HG03378 (cell line): ENCODE measurements around the gene SMC1B.
"Not testable (repeated sequence)": the region's sequence is repeated elsewhere in the genome, so short reads cannot be mapped to it uniquely, and the experiment has no call there.

ENCODE experiments used
- ATAC-seq: cut with Tn5 transposase; IDR thresholded peaks from one replicate; pipeline ENCODE4 v1.9.1; 2021; ENCODE audit warnings: mild to moderate bottlenecking, moderate library complexity; ENCODE audit not compliant: unreplicated experiment

Gene SMC1B, protein sequence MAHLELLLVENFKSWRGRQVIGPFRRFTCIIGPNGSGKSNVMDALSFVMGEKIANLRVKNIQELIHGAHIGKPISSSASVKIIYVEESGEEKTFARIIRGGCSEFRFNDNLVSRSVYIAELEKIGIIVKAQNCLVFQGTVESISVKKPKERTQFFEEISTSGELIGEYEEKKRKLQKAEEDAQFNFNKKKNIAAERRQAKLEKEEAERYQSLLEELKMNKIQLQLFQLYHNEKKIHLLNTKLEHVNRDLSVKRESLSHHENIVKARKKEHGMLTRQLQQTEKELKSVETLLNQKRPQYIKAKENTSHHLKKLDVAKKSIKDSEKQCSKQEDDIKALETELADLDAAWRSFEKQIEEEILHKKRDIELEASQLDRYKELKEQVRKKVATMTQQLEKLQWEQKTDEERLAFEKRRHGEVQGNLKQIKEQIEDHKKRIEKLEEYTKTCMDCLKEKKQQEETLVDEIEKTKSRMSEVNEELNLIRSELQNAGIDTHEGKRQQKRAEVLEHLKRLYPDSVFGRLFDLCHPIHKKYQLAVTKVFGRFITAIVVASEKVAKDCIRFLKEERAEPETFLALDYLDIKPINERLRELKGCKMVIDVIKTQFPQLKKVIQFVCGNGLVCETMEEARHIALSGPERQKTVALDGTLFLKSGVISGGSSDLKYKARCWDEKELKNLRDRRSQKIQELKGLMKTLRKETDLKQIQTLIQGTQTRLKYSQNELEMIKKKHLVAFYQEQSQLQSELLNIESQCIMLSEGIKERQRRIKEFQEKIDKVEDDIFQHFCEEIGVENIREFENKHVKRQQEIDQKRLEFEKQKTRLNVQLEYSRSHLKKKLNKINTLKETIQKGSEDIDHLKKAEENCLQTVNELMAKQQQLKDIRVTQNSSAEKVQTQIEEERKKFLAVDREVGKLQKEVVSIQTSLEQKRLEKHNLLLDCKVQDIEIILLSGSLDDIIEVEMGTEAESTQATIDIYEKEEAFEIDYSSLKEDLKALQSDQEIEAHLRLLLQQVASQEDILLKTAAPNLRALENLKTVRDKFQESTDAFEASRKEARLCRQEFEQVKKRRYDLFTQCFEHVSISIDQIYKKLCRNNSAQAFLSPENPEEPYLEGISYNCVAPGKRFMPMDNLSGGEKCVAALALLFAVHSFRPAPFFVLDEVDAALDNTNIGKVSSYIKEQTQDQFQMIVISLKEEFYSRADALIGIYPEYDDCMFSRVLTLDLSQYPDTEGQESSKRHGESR

DNA sequence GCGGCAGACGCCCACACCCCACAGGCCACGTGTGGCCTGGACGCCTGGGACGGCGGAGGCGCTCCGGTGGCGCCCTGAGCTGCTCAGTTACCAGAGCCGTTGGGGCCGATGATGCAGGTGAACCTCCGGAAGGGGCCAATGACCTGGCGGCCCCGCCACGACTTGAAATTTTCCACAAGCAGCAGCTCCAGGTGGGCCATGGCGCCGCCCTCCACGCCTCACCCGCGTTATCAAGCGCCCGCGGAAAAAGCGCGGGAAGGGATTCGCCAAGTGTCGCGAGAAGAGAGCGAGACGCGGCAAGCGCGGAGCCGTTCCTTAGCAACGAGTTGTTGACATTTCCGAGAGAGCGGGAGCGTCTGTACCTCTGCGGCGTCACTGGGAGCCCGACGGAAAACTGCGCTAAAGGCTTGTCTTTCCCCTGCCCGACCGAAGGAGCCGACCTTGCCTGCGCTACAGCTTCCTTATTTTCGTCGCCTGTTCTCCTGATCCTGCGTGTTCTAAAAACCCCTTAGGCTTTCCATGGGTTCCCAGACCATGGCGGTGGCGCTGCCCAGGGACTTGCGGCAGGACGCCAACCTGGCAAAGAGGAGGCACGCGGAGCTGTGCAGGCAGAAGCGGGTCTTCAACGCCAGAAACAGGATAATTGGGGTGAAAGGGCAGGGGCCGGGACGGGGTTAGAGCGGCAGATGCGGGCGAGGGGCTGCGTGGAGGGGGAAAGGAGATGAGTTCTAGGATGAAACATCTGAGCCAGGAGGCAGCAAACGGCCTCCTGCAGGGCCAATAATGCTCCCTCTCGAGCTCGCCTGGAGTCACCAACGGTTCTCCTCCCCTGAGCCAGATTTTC is at the start of gene SMC1B, which contains the start of gene RIBC2:
Gene SMC1B (minus strand): TSS at position 232 of the 844 bp plus-strand sequence. CDS start 32 bp downstream, at position 200.
Gene RIBC2 (plus strand): TSS at position 326 of the 844 bp plus-strand sequence. CDS start 194 bp downstream, at position 520.
- ATAC-seq: no peak

GRCh38 chr22:45462034-45462655 is 48.7 kb upstream of the SMC1B start:
- ATAC-seq: no peak

DNA sequence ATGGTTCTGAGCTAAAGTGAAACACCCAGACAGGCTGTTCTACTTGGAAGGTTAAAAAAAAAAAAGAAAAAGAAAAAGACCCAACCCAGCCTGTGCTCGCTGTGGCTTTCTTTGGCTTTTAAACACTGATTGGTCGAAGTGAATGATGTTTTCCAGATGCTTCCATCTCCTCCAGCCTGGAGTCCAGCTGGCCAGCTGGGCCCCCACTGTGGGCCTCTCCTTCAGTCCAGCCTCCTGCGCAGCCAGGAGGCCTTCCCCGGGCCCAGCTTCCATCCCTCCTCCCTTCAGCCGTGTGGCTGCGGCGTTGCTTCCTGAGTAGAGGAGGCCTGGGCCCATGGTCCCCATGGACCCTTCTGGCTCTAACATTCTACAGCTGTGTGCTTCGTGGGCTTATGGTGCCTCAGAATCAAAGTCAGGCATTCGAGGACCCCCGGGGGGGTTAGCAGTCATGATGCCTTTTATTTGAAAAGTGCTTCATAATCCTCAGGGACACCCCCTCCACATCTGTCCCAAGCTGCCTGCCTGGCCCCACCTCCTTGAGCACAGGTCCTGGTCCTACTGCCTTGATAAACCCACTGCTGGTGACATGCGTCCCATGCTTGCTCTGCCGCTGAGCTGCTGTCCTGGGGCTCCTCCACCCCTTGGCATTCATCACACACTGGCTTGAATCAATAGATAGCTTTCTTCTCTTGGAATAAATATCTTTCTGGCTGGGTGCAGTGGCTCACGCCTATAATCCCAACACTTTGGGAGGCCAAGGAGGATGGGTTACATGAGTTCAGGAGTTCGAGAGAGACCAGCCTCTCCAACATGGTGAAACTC is 47.1 kb upstream of the SMC1B start:
- ATAC-seq: no peak

GRCh38 chr22:45459235-45459634 is 45.8 kb upstream of the SMC1B start:
- no peak for ATAC-seq

GRCh38 chr22:45458532-45458931 is 45.1 kb upstream of the SMC1B start:
- no peak for ATAC-seq

DNA sequence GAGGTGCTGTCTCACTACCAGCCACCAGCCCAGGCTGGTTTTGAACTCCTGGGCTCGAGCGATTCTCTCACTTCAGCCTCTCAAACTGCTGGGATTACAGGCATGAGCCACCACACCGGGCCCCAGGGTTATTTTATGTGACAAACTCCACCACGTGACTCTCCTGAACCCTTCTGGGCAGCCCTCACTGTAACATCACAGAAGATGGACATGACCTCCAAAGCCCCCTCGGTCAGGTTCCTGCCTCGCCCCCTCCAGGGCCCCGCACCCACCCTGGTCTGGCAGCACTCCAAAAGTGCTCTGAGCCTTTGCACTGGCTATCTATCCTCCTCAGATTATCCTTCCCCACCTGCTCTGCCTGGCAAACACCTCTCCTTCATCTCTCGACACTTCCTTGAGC is 43.4 kb upstream of the SMC1B start:
- ATAC-seq: no peak

DNA sequence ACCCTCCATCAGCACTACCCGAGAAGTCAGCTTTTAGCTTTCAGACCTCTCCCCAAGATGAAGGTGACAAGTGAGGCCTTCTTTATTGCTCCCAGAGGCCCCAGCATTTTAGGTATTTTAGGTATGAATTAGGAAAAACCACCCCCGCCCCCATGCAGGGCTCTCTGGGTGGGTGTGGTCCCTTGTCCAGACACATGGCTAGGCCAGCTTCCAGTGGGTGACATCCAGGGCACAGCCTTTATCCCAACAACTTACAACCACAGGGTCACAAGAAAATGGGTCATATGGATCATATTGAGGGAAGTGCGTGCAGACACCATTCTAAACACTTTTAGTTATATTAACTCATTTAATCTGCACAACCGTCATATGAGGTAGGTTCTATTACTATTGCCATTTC is 42.2 kb upstream of the SMC1B start:
- no peak for ATAC-seq

GRCh38 chr22:45455212-45455611 is 41.8 kb upstream of the SMC1B start:
- ATAC-seq: no peak

GRCh38 chr22:45454275-45454674 is 40.9 kb upstream of the SMC1B start:
- ATAC-seq: no peak

DNA sequence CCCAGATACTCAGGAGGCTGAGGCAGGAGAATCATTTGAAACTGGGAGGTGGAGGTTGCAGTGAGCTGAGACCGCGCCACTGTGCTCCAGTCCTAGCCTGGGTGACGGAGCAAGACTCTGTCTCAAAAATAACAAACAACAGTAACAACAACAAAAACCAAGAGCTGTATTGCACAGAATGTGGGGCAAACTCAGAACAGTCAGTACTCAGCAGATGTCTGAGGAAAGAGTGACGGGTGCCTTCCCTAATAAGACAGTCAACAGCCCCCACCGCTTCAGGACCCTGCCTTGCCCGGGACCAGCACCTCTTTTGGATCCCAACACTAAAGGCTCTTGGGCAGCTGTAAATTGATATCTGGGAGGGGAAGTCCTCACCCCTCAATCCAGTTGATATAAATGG is 40.4 kb upstream of the SMC1B start:
- ATAC-seq: no peak

GRCh38 chr22:45452565-45453379 is 39.4 kb upstream of the SMC1B start:
- no peak for ATAC-seq

DNA sequence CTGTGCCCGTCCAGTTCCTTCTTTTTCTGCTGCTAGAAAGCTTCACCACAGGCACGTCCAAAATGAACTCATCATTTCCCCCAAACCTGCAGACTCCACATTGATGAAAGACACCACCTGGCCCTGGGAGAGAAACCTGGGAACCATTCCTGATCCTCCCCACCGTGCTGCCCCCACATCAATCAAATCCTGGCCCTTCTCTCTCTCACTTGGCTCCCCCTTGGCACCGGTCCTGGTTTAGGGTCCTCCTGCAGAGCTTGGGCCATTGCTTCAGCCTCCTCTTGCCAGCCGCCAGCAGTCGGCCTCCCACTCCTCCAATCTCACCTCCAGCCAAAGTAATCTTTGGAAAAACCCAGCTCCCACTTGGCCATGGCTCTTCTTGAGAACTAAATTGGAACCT is 38.6 kb upstream of the SMC1B start:
- ATAC-seq: no peak

- ATAC-seq: no peak
Measured at GRCh38 chr22:45450921-45451651, 37.7 kb upstream of the SMC1B start.

GRCh38 chr22:45450101-45450785 is 36.8 kb upstream of the SMC1B start:
- no peak for ATAC-seq

DNA sequence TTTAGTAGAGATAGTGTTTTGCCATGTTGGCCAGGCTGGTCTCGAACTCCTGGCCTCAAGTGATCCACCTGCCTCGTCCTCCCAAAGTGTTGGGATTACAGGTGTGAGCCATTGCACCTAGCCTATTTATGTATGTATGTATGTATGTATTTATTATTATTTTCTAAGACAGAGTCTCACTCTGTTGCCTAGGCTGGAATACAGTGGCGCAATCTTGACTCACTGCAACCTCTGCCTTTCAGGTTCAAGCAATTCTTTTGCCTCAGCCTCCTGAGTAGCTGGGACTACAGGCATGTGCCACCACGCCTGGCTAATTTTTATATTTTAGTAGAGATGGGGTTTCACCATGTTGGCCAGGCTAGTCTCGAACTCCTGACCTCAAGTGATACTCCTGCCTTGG is 36.0 kb upstream of the SMC1B start:
- ATAC-seq: not testable (repeated sequence)

DNA sequence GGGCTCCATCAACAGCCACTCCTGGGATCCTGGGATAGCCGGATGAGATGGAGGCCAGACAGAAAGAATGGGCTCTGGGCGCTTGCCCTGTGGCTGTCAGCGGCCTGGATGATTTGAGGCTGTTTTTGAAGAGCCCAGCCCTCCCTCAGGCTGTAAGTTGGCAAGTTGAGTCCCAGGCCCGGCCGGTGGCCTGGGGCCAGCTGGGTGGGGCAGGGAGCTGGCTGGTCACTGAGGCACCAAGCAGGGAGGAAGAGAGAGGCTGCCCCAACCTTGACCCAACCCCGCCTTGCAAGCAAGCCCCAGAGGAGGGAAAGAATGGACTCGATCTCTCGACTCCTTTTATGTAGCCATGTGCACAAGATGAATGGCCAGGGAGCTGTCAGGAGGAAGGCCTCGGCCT is 35.0 kb upstream of the SMC1B start:
- ATAC-seq: no peak

- not testable (repeated sequence) for ATAC-seq
Measured at GRCh38 chr22:45447596-45447995, 34.2 kb upstream of the SMC1B start.
